Measurements from ENCODE around the gene ERBB4.
A peak's percentile ranks its signal among the peaks of the same experiment; 100 is the strongest.
"Not testable (repeated sequence)": the region's sequence is repeated elsewhere in the genome, so short reads cannot be mapped to it uniquely, and the experiment has no call there.

ERBB4 gene

GRCh38 chr2:212299943-212300342 lies 238.7 kb downstream of the ERBB4 start:
- DNase-seq (ENCODE audit: low spot score): no peak

DNA sequence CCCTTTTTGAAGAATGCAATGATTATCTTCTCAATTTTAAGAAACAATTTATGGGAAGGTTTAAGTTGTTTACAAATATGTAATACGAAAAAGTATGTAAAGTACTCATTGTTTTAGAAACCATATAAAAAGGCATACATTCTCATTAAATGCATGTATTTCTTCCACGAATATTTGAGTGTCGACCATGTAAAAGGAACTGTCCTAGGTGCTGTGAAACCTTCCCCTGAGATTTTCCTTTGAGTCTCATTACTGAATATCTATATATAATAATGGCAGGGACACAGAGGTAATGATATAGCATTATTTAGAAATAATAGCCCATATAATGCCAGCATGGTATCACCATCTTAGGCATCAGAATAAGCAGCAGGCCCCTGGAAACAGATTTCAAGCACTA lies 239.3 kb downstream of the ERBB4 start:
- DNase-seq (ENCODE audit: low spot score): no peak

DNA sequence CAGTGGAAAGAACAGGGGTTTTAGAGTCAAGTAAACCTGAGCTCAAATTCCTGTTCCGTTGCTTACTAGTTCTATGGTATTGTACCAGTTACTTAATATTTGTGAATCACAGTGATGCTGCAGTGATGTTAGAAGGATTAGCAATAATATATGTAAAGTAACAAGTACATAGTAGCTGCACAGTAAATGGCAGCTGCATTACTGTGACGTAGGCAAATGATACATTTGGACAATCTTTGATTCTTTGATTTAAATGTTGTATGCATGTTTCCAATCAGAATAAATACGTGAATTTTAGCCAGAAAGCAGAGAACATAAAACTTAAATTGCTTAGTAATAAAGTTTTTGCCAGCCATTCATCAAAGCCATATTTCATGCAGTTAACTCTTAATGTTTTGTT lies 243.0 kb downstream of the ERBB4 start:
- no peak for DNase-seq (ENCODE audit: low spot score)

DNA sequence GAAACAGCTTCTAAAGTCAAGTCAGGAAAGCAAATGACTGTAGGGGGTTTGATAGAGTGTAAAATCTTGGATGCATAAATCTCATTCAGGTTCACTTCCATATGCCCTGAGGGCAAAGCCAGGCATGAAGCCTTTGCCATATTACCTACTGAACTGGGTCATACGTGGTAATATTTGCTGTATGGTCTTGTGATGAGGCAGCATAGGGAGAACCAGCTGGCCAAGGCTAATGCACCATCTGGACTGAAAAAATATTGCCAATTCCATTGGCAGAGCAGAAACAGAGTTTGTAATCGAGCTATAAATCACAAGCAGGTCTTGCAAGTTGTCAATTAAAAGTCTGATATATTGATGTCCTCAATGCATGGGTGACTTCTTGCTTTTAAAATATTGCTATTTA lies 243.8 kb downstream of the ERBB4 start:
- DNase-seq (ENCODE audit: low spot score): no peak

GRCh38 chr2:212289301-212289700 lies 249.3 kb downstream of the ERBB4 start:
- DNase-seq (ENCODE audit: low spot score): no peak

DNA sequence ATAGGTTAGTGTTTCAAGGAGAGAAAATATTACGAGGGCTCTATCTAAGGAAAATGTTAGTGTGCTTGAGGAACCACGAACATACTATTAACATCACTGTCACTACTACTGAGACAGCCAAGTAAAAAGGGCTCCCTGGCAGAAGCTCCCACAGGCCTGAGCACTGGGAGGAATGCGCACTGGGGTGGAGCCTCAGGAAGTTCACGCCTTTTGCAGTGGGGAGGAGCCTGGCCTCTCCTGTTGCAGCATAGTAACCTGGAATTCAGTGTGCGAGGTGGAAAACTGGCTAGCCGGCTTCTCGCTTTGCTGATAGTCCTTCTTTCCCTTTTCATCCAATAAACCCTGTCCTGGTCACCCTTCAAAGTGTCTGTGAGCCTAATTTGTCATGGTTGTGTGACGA lies 250.3 kb downstream of the ERBB4 start:
- no peak for DNase-seq (ENCODE audit: low spot score)

DNA sequence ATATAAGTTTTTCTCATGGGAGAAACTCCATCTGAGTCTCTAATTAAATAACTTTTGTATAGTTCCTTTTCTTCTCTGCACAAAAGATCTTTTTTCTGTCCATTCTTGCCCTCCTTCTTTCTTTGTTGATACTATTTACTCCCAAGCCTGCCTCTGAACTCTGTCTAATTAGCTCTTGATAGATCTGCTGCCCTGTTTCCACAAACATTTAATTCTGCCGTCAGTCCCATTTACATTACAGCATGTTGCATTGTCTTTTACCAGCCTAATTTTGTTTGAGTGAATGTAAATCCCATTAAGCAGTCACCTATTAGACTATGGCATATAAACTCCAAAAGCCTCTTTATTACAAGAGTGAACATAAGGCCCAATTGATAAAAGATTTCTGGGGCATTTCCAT lies 254.4 kb downstream of the ERBB4 start:
- no peak for DNase-seq (ENCODE audit: low spot score)

GRCh38 chr2:212282671-212283261 lies 255.8 kb downstream of the ERBB4 start:
- no peak for DNase-seq (ENCODE audit: low spot score)

DNA sequence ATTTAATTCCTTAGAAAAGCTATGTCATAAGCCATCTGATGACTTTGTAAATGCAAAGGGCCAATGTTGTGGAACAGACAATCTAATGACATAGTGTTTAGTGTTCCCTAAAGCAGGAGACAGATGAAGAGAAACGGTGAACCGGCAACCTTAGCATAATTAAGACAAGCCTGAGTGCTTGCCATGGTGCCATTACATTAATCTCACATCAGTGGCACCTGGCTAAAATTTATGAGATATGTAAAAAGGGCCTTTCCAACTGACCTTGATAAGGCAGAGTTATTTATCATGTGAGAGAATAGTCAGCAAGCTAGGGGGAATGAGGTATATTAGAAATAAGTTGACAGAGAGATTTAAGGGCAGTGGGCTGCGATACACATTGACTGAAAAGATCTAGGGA lies 261.8 kb downstream of the ERBB4 start:
- no peak for DNase-seq (ENCODE audit: low spot score)

- no peak for DNase-seq (ENCODE audit: low spot score)
Measured at GRCh38 chr2:212274215-212274614, 264.4 kb downstream of the ERBB4 start.

GRCh38 chr2:212271583-212271982 lies 267.0 kb downstream of the ERBB4 start:
- no peak for DNase-seq (ENCODE audit: low spot score)

DNA sequence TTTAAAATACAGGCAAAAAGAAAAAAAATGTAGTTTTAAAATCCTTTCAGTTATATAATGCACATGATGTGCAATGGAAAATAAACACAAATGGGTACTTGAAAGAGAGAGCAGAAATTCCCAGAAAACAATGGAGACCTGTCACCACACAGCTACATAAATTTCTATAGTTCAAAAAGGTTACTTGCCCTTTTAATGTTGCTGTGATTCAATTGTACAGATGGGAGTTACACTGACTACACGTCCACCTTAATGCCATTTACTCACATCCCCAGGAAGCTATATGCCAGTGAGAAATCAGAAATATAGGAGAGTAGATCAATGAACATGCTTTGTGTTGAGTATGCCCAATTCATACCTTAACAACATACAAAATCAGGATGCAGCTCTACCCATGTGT lies 269.6 kb downstream of the ERBB4 start:
- DNase-seq (ENCODE audit: low spot score): no peak

- no peak for DNase-seq (ENCODE audit: low spot score)
Measured at GRCh38 chr2:212266297-212266696, 272.3 kb downstream of the ERBB4 start.

- DNase-seq (ENCODE audit: low spot score): no peak
Measured at GRCh38 chr2:212265777-212266176, 272.8 kb downstream of the ERBB4 start.

GRCh38 chr2:212264187-212264586 lies 274.4 kb downstream of the ERBB4 start:
- no peak for DNase-seq (ENCODE audit: low spot score)

DNA sequence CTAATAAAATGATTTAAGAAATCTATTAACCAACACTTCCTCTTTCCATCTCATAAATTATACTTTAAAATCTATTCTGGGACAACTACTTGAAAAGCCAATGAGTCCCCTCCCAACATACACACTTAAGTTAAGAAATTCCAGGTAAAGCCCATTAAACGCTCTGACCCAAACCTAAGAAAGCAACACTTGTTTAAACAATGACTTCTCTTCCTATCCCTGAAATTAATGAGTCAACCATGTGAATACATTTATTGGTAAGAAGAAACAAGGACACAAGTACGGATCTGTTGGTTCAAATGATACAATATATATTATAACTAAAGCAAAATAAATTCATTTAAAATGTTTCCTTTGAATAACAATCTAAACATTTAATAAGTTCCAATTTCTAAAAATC lies 279.4 kb downstream of the ERBB4 start:
- no peak for DNase-seq (ENCODE audit: low spot score)

- no peak for DNase-seq (ENCODE audit: low spot score)
Measured at GRCh38 chr2:212254339-212254738, 284.3 kb downstream of the ERBB4 start.

- DNase-seq (ENCODE audit: low spot score): no peak
Measured at GRCh38 chr2:212249451-212249850, 289.2 kb downstream of the ERBB4 start.

DNA sequence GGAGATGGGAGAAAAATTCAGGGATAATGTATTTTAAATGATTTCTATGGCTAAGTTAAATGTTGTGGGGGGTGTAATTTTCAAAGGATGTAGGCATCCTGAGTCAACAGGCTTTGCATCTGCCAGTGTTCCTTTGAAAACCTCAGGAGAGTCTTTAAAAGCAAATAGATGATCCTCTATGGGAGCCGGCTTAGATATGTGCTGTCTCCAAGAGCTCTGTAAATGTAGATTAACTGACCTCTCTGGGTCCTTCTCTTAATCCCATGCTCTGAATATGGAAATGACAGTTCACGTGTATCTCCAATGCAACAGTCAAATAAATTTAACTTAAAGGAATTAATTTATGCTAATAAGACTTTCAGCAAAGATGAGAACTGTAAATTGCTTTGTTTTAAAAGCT lies 292.7 kb downstream of the ERBB4 start:
- DNase-seq (ENCODE audit: low spot score): no peak

GRCh38 chr2:212242724-212243123 lies 295.9 kb downstream of the ERBB4 start:
- DNase-seq (ENCODE audit: low spot score): no peak

GRCh38 chr2:212238152-212238551 lies 300.4 kb downstream of the ERBB4 start:
- DNase-seq (ENCODE audit: low spot score): not testable (repeated sequence)

GRCh38 chr2:212237350-212238095 lies 301.1 kb downstream of the ERBB4 start:
- DNase-seq (ENCODE audit: low spot score): peak; percentile 49

DNA sequence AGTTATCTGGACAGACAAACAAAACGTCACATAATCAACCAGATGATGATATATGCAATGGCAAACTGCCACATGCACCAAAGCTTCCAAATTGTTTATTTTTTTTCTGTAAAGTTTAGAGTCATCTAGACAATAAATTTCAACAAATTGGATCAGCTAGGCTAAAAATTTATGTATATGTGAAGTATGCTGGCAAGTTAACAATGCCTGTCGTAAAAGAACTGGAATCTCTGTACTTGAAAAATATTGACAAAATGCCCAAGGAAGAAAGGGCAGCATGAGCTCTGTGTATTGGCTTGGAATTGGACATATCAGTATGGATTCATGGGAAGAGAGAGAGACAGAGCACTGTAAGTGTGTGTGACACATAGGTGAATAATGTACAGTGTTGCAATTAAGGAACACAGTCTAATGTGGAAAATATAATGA lies 309.8 kb downstream of the ERBB4 start:
- DNase-seq (ENCODE audit: low spot score): no peak

- no peak for DNase-seq (ENCODE audit: low spot score)
Measured at GRCh38 chr2:212227755-212228154, 310.8 kb downstream of the ERBB4 start.
